ENCODE results near the gene ADAMTSL5.
"Not testable (repeated sequence)": the region's sequence is repeated elsewhere in the genome, so short reads cannot be mapped to it uniquely, and the experiment has no call there.

The ADAMTSL5 gene, protein sequence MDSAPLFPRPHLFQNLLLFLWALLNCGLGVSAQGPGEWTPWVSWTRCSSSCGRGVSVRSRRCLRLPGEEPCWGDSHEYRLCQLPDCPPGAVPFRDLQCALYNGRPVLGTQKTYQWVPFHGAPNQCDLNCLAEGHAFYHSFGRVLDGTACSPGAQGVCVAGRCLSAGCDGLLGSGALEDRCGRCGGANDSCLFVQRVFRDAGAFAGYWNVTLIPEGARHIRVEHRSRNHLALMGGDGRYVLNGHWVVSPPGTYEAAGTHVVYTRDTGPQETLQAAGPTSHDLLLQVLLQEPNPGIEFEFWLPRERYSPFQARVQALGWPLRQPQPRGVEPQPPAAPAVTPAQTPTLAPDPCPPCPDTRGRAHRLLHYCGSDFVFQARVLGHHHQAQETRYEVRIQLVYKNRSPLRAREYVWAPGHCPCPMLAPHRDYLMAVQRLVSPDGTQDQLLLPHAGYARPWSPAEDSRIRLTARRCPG

DNA sequence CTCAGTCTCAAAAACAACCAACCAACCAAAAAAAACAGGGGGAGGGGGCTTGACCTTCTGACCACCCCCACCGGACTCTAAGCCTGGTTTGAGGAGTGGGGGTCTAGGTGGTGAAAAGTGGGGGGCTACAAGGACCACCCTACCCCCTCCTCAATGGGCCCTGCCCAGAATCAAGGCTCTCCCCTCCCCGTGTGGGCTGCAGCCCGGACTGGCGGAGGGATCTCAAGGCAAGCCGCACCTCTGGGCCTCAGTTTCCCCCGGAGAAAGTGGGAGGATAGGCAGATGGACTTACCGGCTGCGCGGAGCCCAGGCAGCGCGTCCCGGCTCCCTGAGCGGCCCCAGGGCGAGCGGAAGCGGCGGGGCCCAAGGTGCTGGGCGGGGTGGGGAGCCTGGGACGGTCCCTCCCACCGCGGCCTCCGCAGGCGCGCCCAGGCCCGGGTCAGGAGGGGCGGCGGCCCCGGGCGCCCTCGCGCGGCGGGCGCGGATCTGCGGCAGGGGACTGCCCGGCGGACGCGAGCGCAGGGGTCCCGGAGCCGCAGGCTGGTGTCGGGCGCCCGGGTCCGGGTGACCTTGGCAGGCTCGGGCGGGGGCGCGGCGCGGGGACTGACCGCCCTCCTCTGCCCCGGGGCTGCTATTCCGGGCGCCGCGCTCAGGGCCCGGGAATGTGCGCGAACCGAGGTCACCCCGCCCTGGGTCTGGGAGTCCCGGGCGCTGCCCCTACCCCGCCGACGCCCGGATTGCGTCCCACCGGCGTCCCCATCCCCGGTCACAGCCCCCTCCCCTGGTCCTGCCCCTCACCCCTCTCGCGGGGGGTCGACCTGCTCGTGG, at the start of gene ADAMTSL5:
TSS of gene ADAMTSL5 (minus strand) at position 349 of the 828 bp plus-strand sequence. CDS start 2,076 bp downstream, outside the sequence.
- DNase-seq = peak; percentile 42

DNA sequence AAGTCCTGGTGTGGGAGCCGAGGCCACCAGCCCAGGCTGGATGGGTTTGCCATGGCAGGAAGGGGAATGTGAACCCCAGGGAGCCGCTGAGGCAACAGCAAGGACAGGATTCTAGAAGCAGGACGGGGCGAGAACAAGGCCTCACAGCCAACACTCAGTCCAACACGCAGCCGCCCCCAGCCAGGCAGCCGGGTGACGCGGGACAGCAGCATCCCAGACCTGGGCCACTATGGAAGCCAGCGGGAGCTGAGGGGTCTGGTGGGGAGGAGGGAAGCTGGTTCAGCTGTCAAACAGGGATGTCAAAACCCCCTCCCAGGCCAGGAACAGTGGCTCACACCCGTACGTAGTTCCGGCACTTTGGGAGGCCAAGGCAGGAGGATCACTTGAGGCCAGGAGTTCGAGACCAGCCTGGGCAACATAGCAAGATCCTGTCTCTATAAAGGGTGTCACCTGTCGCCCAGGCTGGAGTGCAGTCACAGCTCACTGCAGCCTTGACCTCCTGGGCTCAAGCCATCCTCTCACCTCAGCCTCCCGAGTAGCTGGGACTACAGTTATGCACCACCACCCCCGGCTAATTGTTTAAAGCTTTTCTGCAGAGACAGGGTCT, 48.5 kb upstream of the ADAMTSL5 start:
- no peak for DNase-seq

DNA sequence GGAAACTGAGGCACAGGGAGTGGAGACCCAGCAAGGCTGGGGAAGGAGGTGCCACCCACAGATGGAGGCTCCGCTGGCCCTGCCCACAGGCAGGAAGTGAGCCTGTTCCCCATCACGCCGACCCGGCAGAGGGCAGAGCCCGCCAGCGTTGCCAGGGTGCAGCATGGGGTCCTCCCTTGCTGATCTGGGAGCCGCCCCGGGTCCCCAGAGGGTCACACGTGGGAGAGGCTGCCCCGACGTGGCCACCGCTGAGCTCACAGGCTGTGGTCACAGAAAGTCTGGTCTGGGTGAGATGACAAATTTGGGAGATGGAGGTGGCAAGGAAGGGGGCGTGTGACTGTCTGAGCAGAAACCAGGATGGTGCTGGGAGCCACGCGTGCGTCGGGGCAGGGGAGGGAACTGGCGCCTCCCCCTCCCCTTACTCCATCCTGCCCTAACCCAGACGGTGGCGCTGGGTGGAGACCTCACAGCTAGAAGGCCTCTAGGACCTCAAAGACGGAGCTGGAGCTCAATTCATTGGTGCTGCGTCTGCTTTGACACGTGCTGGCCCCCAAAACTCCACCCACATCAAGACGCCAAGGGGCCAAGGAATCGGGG, 47.6 kb upstream of the ADAMTSL5 start:
- DNase-seq = no peak

DNA sequence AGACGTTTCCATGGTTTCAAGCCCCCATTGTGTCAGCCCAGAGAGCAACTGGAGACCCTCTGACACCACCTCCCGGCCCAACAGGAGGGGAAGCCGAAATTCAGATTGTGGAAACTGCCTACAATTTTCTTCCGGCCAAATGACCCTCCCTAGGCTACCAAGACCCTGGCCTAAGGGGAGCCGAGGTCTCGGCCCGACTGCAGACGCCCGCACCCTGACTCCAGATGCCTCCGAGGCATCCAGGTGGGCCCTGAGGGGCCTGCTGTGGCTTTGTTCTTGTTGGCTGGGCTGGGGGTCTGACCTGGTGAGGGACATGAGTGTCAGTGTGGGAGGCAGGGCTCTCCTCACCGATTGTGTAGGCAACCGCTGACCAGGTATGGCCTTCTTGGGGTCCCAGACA, 45.7 kb upstream of the ADAMTSL5 start:
- DNase-seq = no peak

DNA sequence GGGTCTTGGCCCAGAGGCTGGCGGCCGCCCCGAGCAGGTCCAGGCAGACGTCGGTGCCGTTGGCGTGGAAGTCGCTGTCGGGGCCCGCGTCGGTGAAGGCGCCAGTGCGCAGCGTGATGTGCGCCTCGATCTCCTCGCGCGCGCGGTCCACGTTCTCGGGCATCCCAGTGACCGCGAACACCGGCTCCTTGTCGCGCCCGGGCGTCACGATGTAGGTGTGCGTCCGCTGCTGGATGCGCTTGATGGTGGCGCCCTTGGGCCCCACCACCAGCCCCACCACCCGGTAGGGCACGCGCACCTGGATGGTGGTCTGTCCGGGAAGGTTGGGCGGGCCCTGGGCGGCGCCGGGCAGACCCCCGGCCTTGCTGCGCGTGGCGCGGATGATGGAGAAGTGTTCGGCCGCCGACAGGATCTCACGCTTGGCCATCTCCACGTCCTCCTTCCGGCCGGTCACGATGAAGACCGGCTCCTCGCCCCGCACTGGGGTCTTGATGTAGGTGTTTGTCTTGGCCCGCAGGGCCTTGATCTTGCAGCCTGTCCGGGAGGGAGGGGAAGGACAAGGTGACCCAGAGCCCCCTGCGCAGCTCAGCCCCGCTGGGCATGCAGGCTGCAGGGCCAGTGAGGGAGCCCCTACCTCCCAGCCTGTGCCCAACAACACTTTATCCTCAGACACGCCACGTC, 43.7 kb upstream of the ADAMTSL5 start:
- DNase-seq = no peak

DNA sequence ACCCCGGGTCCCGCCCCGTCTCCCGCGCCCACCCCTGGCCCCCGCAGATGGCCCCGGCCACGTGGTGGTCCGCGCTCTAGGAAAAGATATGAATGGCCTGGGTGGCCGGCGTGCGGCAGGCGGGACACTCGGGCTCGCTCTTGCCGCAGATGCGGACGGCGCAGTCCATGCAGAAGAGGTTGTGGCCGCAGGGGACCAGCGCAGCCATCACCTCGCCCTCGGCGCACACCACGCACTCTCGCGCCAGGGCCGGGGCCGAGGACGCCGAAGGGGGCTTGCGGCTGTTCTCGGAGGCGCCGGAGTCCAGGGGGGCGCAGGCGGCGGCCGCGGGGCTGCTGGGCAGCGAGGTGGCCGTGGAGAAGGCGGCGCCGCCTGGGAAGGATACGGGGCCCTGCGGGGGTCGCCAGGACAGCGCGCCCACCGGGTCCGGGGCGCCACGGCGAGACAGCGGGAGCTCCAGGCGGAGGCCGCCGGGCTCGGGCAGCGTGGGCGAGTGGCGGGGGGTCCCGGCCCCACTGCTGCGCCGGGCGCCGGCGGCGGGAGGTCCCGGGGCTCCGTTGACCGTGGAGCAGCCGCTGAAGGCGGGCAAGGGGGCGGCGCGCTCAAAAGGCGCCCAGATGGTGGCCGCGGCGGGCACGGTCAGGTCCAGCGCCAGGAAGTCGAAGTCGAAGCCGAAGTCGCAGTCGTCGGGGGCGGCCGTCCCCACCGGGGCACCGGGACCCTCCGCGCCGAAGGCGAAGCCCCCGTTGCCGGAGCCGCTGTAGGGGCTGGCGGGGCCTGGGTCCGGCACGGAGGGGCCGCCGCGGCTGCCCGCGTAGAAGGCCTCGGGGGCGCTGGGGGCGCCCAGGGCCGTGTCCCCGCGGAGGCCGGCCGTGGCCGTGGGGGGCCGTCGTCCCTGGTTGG, 42.9 kb upstream of the ADAMTSL5 start:
- DNase-seq = no peak

DNA sequence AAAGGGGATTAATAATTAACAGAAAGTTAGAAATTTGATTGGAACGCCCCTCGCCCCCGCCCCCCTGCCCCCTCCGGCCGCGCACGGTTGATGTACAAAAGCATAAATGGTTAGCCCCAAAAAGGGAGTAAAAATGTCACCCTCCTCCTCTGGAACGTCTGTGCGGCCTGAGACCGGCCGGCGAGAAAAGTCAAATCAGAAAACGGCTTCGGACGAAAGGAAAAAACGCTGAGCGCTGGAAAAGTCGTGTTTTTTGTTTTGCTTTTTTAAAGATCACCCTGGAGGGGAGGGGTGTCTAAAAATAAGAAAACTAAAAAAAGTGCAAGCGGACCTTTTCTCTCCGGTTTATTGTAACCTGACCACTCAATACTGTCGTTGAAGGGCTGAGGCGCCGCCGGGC, 42.1 kb upstream of the ADAMTSL5 start:
- DNase-seq = no peak

DNA sequence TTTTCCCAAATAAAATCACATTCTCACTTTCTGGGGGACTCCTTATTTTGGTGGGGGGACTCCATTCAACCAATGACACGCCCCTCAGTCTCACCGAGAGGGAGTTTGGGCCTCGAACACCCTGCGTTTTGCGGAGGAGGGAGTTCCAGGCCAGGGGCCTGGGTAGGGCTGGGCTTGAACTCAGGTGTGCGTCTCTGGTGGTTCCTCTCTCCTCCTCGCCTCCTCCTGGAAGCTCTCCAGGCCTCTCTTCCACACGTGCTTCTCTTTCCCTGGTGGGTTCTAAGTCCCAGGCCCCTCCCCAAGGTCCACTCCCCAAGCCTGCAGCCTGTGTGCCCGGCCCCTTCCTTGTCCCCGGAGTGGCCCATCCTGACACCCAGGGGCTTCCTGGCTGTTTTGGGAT, 40.6 kb upstream of the ADAMTSL5 start:
- no peak for DNase-seq

DNA sequence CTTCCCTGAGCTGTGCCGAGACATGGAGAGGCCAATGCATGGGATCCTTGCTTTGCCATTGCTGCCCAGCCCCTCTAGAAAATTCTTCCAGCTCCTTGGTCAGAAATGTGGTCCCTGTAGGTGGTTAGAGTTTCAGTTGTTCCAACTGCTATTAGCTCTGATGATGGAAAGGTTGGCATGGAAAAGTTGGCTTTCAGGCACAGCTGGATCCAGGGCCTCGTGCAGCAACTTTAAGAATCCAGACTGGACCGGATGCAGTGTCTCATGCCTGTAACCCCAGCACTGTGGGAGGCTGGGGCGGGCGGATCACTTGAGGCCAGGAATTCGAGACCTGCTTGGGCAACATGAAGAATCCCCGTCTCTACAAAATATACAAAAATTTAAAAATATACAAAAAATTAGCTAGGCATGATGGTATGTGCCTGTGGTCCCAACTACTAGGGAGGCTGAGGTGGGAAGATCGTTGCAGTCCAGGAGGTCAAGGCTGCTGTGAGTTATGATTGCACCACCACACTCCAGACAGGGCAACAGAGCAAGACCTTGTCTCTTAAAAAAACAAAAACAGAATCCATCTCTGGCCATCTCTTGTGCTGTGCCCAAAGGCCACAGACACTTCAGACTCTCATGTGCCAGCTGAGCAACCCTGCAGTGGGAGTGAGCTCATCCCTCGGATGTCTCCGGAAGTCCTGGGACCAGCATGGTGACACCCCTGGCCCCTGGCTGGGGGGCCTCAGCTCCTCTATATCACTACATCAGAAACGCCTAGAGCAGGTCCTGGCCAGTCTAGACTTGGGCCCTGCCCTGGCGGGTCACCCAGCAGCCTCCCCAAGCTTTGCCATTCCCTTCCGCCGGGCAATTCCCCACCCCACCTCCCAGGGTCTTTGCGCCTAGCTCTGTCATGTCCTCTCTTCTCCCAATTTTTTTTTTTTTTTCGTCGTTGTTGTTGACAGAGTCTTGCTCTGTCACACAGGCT, 38.5 kb upstream of the ADAMTSL5 start:
- DNase-seq = no peak

DNA sequence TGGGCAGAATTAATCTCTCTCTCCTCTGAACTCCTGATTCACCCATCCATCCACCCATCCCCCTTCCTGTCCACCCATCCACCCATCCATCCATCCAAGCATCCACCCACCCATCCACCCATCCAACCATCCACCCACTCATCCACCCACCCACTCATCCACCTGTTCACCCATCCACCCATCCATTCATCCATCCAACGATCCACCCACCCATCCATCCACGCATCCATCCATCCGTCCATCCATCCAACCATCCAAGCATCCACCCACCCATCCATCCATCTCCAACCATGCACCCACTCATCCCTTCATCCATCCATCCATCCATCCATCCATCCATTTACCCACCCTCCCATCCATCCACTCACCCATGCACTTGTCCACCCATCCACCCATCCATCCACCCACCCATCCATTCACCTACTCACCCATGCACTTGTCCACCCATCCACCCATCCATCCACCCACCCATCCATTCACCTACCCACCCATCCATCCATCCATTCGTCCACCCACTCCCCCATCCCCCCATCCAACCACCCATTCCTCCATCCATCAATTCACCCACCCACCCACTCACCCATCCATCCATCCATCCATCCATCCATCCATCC, 36.6 kb upstream of the ADAMTSL5 start:
- DNase-seq = no peak

DNA sequence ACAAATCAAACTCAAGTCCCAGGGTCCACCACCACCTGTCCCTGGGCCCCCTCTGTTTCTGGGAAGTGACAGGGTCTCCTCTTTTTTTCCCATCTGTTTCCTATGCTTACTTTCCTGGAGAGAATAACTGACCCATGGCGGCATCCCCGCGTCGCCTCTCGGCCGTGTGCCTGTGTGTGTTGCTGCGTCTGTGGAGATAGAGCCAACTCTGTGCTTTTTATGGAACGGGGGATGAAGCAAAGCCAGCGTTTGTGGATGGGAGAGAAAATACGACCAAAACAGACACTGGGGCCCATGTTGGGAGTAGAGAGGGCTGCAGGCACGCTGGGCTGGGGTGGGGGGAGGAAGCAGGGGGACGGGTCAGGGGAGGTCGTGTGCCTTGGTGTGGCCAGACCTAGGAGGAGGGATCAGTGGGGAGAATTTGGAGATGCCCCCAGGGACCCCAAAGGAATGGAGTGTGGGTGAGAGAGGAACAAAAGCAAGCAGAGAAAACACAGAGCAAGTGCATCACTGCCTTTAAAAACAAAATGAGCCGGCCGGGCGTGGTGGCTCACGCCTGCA, 27.6 kb upstream of the ADAMTSL5 start:
- DNase-seq = no peak

DNA sequence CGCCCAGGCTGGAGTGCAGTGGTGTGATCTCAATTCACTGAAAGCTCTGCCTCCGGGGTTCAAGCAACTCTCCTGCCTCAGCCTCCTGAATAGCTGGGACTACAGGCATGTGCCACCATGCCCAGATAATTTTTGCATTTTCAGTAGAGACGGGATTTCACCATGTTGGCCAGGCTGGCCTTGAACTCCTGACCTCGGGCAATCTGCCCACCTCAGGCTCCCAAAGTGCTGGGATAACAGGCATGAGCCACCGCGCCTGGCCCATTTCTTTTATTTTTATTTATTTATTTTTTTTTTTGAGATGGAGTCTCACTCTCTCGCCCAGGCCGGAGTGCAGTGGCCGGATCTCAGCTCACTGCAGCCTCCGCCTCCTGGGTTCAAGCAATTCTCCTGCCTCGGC, 26.9 kb upstream of the ADAMTSL5 start:
- DNase-seq = not testable (repeated sequence)

DNA sequence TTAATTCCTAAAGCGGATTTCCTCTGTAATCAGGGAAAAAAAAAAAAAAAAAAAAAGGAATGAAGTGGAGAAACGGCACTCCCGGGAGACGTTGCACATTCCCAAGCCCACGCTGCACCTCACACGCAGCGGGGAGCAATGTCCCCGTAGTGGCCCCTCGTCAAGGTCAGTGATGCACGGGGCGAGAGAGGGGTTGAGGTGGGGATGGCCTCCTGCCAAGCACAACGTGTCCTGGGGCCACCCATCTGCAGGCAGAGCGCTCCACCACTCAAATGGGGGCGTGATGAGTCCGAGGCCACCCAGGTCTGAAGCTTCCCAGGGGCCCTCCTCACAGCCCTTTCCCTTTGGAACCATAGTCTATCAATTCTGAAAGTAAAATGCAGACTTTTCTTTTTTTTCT, 26.2 kb upstream of the ADAMTSL5 start:
- DNase-seq = no peak

DNA sequence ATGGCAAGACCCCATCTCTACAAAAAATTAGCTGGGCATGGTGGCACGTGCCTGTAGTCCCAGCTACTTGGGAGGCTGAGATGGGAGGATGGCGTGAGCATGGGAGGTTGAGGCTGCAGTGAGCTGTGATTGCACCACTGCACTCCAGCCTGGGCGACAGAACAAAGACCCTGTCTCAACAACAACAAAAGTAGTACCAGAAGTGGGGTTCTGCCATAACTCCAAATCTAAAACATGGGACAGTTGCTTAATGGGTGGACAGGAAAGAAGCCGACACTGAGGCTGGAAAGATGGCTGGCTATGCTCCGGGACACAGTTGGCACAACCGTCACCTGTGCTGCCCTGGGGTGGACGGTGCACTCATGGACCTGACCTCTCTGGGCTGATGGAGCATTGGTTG, 22.9 kb upstream of the ADAMTSL5 start:
- DNase-seq = not testable (repeated sequence)

DNA sequence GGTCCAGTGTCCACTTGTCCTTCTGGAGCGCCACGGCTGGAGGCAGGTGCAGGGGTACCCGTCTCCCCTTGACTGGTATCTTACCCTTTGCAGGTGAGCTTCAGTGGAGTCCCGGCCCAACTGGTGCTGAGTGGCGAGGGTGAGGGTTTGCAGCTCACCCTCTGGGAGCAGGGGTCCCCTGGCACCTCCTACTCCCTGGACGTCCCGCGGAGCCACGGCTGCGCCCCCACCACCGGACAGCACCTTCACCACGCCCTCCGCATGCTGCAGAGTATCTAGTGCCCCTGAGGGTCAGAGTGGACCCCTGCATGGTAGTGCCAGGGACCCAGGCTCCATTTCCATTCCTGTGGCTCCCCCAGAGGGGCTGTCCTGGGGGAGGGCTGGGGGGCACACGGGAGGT, 22.2 kb upstream of the ADAMTSL5 start:
- no peak for DNase-seq

DNA sequence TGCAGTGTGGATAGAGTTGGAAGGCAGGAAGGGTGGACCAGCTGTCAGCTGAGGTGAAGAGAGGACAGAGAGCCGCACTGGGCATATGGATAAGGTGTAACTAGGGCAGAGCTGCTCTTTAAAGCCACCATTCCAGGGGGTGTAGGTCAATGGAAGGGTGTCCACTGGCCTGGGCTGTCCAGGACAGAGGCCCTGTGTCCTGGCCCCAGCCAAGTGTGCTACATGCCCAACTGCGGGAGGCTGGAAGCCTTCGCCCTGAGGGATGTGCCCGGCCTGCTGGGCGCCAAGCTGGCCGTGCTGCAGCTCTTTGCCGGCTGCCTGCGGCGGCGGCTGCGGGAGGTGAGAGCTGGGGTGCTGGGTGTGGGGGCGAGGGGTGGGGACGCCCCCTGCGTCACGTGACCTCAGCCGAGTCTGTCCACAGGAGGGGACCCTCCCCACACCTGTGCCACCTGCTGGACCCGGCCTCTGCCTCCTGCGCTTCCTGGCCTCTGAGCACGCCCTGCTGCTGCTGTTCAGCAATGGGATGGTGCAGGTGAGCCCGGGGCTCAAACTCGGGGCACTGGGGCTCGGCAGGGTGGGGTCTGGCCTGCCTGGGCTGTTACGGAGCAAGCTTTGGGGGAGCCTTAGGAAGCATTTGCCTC, 20.8 kb upstream of the ADAMTSL5 start:
- DNase-seq = no peak

DNA sequence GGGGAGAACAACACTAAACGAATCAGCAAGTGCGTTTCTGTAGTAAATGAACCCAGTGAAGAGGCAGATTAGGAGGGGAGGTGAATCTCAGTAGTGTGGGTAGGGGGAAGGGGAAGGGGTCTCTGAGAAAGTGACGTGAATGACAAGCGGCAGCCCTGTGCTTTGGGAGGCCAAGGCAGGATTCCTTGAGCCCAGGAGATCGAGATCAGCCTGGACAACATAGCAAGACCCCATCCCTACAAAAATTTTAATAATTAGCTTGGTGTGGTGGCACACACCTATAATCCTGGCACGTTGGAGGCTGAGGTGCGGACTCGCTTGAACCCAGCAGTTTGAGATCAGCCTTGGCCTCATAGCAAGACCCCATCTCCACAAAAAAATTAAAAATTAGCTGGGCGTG, 19.2 kb upstream of the ADAMTSL5 start:
- DNase-seq = no peak

DNA sequence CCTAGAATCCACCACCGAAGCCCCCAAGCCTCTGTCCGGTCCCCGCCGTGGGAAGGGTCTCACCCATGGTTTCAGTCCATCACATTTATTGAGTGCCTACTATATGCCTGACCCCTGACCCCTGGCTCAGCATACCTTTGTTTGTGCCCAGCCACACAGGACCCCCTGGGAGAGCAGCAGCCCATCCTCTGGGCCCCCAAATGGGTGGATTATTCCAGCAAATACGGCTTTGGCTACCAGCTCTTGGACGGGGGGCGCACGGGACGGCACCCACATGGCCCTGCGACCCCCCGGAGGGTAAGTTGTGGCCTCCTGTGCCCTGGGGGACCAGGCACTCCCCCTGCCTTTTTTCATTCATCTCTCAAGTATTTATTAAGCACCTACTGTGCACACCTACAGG, 18.8 kb upstream of the ADAMTSL5 start:
- no peak for DNase-seq

DNA sequence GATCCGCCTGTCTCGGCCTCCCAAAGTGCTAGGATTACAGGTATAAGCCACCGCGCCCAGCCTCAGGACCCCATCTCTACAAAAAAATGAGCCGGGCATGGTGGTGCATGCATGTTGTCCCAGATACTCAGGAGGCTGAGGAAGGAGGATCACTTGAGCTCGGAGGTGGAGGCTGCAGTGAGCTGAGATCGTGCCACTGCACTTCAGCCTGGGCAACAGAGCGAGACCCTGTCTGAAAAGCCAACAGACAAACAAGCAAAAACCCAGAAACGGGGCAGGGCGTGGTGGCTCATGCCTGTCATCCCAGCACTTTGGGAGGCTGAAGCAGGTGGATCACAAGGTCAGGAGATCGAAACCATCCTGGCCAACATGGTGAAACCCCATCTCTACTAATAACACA, 18.0 kb upstream of the ADAMTSL5 start:
- not testable (repeated sequence) for DNase-seq

Data from activated T-cell treated with anti-CD3 and anti-CD28 coated beads for 4 hours (primary cell).